ENCODE results near the gene ADCY9.
A peak's percentile ranks its signal among the peaks of the same experiment; 100 is the strongest.

Gene ADCY9

DNA sequence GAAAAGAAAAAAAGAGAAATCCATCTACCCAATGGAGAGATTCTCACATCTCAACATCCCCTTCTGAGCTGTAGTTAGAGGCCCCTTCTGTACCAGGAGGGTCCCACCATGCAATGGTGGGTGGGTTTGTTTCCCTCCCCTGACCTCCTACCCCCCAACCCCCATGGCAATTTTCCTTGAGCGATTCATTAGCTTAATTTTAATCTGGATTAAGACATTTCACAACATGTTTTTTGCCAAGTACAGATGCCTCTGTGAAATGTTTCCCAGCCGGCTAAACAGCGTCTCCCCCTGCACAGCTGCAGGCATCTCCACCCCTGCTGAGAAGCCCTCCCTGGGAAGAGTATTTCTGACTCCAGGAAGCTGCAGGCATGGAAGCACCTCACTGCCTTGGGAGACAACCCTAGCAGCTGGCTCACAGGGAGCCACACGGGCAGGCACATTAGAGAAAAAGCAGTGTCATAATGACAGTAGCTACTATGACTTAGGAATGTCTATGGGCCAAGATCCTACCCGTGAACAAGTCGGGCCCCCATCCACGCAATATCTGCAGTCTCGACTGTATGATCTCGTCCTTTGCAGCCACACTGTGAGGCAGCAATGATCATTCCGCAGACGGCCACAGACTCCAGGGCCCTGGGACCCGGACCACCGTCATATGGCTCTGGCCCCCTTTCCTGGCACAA lies 117.3 kb downstream of the ADCY9 start:
- no peak for DNase-seq

DNA sequence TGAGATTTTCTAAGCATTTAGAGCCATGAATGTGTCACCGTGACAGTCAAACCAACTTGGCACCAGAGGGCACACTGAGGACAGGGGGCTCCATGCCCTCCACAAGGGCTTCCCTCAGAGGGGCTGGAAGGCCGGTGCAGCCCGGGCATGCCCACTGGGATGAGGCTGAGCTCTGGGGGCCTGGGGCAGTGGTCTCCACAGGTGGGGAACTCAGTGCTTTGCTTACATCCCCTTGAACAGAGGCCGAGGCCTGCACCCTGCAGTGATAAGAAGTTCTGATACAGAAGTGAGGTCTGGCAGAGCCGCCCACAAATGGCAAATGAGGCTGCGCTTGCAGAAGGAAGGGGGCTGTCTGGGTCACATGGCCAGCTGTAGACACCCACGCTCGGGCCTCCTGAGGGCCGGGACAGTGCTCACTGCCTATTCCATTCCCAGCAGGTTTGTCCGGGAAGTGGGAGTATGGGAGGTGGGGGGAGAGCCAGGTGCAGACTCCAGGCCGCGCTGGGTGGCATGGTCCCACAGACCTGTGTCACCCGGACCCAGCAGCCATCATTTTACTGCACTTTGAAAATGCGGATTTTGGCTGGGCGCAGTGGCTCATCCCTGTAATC lies 118.9 kb downstream of the ADCY9 start:
- no peak for DNase-seq

DNA sequence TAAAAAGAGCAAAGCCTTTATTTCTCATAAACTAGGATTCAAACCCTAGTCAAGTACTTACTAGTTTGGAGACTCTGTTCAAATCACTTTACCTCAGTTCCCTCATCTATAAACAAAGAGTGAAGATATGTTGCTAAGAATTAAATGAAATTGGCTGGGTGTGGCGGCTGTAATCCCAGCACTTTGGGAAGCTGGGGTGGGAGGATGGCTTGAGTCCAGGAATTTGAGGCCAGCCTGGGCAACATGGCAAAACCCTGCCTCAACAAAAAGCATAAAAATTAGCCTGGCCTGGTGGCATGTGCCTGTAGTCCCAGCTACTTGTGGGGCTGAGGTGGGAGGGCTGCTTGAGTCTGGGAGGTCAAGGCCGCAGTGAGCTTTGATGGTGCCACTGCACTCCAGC lies 121.2 kb downstream of the ADCY9 start:
- no peak for DNase-seq

GRCh38 chr16:3993052-3993785 lies 123.0 kb downstream of the ADCY9 start:
- DNase-seq = no peak

GRCh38 chr16:3992297-3993051 lies 123.8 kb downstream of the ADCY9 start:
- DNase-seq = no peak

DNA sequence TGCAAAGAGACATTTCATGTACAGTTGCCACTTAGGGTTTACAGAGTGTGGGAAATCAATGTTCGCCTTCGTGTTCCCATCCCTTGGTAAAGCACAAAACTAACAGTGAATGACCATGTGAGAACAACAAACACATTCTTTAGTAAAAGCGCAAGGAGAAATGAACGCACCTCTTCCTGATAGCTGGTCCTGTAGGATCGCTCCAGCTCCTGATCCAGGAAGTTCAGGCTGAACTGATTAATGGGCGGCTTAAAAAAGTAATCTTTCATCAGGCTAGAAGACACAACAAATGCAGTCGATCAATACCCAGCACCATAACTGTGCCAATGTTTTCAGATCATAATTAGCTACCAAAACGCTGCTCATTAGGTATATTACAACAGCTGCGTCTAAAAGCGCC lies 127.4 kb downstream of the ADCY9 start:
- DNase-seq = no peak

DNA sequence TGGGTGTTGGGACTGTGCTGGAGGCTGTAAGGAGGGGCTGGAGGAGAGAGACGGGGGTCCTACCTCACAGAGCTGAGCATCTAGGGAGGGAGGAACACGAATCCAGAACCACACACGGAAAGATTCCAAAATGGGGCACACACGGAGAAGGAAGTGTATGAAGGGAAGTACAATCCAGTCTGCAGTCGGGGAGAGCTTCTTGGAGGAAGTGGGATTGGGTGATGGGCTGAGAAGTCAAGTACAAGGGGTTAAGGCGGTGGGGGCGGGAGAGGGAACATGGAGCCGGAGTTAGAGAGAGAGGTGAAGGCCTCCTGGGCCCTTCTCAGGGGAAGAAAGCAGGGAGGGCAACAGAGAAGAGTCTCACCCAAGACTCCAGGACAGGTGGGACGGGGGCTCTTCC lies 128.2 kb downstream of the ADCY9 start:
- no peak for DNase-seq

DNA sequence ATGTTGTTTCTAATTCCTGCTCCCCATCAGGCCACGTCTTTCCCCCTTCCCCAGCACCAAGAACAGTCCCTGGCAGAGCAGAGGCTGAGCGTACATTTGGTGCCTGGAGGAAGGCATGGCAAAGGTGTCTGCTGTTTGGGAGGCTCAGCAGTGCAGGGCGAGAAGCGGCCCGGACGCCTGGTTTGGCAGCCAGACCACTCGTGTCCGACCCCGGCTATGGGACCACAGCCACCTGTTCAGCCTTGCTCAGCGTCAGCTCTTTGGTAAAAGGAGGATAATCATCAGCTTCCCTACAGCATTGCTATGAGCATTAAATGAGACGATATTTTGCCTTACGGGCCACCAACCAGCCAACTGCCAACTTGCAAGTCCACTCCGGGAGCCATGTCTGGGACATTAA lies 129.0 kb downstream of the ADCY9 start:
- DNase-seq = no peak

- no peak for DNase-seq
Measured at GRCh38 chr16:3986235-3986544, 130.1 kb downstream of the ADCY9 start.

- DNase-seq = no peak
Measured at GRCh38 chr16:3984111-3985060, 131.9 kb downstream of the ADCY9 start.

DNA sequence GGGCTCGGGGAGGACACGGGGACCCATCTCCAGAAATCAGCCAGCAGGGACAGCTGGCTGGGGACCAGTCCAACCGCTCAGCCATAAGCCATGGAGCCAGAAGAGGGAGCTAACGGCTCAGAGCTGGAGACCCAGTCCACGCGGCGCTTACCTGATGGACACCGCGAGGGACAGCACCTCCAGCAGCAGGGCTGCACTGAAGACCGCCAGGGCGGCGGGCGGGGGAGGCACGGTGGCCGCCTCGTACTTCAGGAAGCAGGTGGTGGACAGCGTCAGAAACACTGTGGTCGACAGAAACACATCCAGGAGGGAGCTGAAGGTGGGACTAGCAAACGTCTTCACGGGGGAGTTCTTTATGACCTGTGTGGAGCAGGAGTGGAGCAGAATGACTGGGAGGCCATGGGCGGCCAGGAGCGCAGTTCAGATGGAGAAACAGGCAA lies 133.1 kb downstream of the ADCY9 start:
- peak; percentile 40 for DNase-seq

- no peak for DNase-seq
Measured at GRCh38 chr16:3982216-3982615, 134.0 kb downstream of the ADCY9 start.

- DNase-seq = no peak
Measured at GRCh38 chr16:3980253-3981111, 135.8 kb downstream of the ADCY9 start.

GRCh38 chr16:3979518-3979917 lies 136.7 kb downstream of the ADCY9 start:
- DNase-seq = no peak

DNA sequence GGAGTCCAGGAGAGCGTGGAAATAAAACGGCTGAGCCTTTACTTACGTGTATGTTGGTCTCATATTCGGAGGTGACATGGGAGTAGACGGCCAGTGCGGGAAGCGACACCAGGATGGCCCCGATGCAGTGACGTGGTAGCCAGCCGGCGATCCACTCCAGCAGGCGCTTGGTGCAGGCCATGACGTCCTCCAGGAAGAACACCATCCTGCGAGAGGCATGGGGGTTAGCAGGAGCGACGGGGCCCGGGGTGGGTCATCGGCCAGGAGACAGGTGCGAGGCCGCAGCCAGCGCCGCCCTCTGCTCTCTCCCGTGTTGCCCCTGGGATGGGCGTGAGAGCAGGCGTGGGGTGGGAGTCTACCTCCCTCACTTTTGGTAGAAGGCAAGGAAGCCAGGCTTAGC lies 137.2 kb downstream of the ADCY9 start:
- DNase-seq = no peak

- no peak for DNase-seq
Measured at GRCh38 chr16:3977376-3977775, 138.9 kb downstream of the ADCY9 start.

GRCh38 chr16:3974751-3975150 lies 141.5 kb downstream of the ADCY9 start:
- no peak for DNase-seq

GRCh38 chr16:3971706-3972105 lies 144.5 kb downstream of the ADCY9 start:
- DNase-seq = no peak

GRCh38 chr16:3971261-3971660 lies 145.0 kb downstream of the ADCY9 start:
- no peak for DNase-seq

DNA sequence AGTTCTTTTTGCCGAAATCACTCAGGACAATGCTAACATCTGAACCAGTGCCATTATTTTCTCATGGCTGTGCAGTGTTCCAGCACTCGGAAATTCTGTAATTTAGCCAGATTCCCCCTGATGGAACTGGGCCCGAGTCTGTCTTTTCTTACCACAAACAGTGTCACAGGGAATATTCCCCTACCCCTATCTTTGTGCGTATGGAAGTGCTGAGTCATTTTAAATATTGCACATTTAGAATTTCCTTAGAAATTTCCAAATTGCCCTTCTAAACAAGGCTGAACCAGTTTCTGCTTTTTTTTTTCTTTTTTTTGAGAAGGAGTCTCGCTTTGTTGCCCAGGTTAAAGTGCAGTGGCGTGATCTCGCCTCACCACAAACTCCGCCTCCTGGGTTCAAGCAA lies 147.7 kb downstream of the ADCY9 start:
- DNase-seq = no peak

DNA sequence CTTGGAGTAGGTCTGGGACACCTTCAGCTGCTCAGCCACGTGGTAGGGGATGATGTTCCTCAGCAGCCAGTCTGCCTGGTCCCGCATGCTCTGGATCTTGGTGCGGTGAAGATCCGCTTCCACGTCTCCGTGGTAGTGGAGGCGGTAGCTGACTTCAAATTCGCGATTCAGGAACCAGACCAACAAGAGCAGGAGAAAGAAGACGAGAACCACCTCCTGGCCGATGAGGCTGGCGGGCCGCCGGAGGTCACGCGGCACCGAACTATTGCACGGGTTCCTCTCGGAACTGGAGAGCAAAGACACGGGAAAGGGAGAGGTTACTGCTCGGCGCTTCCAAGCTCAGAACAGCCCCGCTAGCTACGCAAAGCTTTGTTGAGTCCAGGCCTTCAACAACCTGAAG lies 149.6 kb downstream of the ADCY9 start:
- no peak for DNase-seq

Measured in stimulated activated CD4-positive, alpha-beta T cell treated with anti-CD3 and anti-CD28 coated beads, Interleukin-4, amount 100 ng/mL, for 1 hour (primary cell).